ENCODE measurements around the gene CYTH4. TPM values are rescaled to one million over a fixed set of nuclear protein-coding genes. Genes with fewer than 3 reads are reported as not detected.

CYTH4 gene
- total and polyA plus RNA-seq, 10 of the 15 experiments (the other 5 are each of a cell fraction or from before 2014, with no cell fraction given), result 1.5 to 27.3 (median 16.9) TPM

DNA sequence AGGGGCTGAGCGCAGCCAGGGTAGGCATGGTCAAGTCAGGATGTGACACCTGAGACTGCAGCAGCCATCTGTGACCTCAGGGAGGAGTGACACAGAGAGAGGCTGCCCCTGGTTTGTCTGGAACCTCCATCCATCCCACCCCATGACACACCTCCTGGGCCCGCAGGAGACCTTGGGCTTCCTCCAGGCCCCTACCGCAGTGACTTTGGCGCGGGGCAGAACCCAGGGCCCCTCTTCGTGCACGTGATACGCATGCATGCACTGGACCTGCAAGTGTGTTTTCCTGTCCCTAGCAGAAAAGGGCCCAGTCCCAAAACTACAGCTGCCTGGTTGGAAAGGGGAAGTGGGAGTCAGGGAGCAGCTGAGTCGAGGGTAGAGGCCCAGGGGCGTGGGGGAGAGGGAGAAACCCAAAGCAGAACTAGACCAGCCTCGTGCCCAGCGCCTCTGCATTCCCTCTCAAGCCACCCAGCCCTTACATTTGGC is 7.9 kb upstream of the CYTH4 start (continued):
- no peak for TF ChIP-seq CEBPZ (IDR thresholded peaks at IDR 0.05; ENCODE audit: low read depth, low read length)
- no peak for TF ChIP-seq TCF7 (IDR thresholded peaks at IDR 0.05; ENCODE audit: borderline replicate concordance)
- TF ChIP-seq MEF2B (IDR thresholded peaks at IDR 0.05; ENCODE audit: partially characterized antibody, poor library complexity, severe bottlenecking), result peak; percentile 15
- TF ChIP-seq ETV6 (conservative IDR thresholded peaks at IDR 0.05 in 1 of 2, IDR thresholded peaks at IDR 0.05 in 1 of 2; ENCODE audit: borderline replicate concordance in 1 of 2, low read depth in 1 of 2), result no peak
- TF ChIP-seq BCL3 (IDR thresholded peaks at IDR 0.05; ENCODE audit: borderline replicate concordance, insufficient read depth, low read depth, low read length, poor library complexity, severe bottlenecking), result no peak
- peak; percentile 71; the same call in 1 of the 2 replicates for TF ChIP-seq TCF3 (IDR thresholded peaks at IDR 0.05; ENCODE audit: borderline replicate concordance, insufficient read depth, low read depth, low read length)
- TF ChIP-seq IKZF2 (IDR thresholded peaks at IDR 0.05), result peak; percentile 95
- peak; percentile 43; the same call in 1 of the 2 replicates for TF ChIP-seq MTA2 (IDR thresholded peaks at IDR 0.05; ENCODE audit: low read depth)
- no peak for TF ChIP-seq LARP7 (IDR thresholded peaks at IDR 0.05)
- TF ChIP-seq, protein P1, sequence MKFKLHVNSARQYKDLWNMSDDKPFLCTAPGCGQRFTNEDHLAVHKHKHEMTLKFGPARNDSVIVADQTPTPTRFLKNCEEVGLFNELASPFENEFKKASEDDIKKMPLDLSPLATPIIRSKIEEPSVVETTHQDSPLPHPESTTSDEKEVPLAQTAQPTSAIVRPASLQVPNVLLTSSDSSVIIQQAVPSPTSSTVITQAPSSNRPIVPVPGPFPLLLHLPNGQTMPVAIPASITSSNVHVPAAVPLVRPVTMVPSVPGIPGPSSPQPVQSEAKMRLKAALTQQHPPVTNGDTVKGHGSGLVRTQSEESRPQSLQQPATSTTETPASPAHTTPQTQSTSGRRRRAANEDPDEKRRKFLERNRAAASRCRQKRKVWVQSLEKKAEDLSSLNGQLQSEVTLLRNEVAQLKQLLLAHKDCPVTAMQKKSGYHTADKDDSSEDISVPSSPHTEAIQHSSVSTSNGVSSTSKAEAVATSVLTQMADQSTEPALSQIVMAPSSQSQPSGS (IDR thresholded peaks at IDR 0.05; ENCODE audit: low read length), result no peak
- no peak for TF ChIP-seq TARDBP (IDR thresholded peaks at IDR 0.05; ENCODE audit: borderline replicate concordance)
- TF ChIP-seq IRF5 (IDR thresholded peaks at IDR 0.05; ENCODE audit: borderline replicate concordance), result no peak
- peak; percentile 94 to 96 for TF ChIP-seq BHLHE40 (IDR thresholded peaks at IDR 0.05; ENCODE audit: borderline replicate concordance in 1 of 2, low read depth in 2 of 2, low read length in 1 of 2)
- TF ChIP-seq, protein P2, sequence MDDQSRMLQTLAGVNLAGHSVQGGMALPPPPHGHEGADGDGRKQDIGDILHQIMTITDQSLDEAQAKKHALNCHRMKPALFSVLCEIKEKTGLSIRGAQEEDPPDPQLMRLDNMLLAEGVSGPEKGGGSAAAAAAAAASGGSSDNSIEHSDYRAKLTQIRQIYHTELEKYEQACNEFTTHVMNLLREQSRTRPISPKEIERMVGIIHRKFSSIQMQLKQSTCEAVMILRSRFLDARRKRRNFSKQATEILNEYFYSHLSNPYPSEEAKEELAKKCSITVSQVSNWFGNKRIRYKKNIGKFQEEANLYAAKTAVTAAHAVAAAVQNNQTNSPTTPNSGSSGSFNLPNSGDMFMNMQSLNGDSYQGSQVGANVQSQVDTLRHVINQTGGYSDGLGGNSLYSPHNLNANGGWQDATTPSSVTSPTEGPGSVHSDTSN (IDR thresholded peaks at IDR 0.05; ENCODE audit: insufficient replicate concordance, low read depth, low read length), result no peak
- no peak for TF ChIP-seq NFIC (IDR thresholded peaks at IDR 0.05; ENCODE audit: low read depth, low read length)
- no peak for TF ChIP-seq HCFC1 (IDR thresholded peaks at IDR 0.05; ENCODE audit: low read length)
- TF ChIP-seq USF1 (IDR thresholded peaks at IDR 0.05; ENCODE audit: borderline replicate concordance, extremely low read length, insufficient read depth, low read depth, low read length), result peak; percentile 29
- no peak for TF ChIP-seq ZBED1 (IDR thresholded peaks at IDR 0.05; ENCODE audit: borderline replicate concordance)
- 0 out of 2 replicates have a peak, but pooled peaks have one; percentile 64 for TF ChIP-seq ZNF217 (IDR thresholded peaks at IDR 0.05)
- TF ChIP-seq IRF4 (IDR thresholded peaks at IDR 0.05; ENCODE audit: low read depth, low read length), result peak; percentile 79
- TF ChIP-seq HDAC2 (IDR thresholded peaks at IDR 0.05), result no peak

Data from GM12878 (cell line).